ENCODE results near the gene PTPRE. TPM values are rescaled to one million over a fixed set of nuclear protein-coding genes. Genes with fewer than 3 reads are reported as not detected.
A peak's percentile ranks its signal among the peaks of the same experiment; 100 is the strongest.

PTPRE gene
- total RNA-seq, 1 donor from 2014 or later, result 70.6 TPM

DNA sequence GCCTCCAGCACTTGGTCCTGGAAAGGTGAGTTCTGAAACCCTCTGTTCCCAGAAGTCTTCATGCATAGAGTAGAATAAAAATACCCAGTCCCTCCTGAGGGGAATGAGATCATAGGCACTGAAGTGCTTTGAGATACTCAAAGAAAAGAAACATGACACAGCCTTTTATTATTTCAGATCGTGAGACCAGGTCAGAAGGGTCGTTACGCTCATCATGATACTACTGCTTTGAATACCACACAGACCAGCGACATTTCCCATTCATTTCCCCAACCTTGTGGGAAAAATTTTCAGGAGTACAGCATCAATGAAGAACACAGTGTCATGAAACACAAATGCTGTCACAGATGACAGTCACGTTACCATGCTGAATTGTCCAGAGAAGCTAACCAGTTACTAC lies 29.2 kb upstream of the PTPRE start:
- no peak for ATAC-seq
- no peak overlapping the region for H3K4me3 ChIP-seq
- H3K9me3 ChIP-seq, result no peaks in the 10 kb centered on the region
- H3K27me3 ChIP-seq, result no peaks in the 10 kb centered on the region
- intact Hi-C loops (cut with DNase I), result no loop called here
- TF ChIP-seq, protein P1, sequence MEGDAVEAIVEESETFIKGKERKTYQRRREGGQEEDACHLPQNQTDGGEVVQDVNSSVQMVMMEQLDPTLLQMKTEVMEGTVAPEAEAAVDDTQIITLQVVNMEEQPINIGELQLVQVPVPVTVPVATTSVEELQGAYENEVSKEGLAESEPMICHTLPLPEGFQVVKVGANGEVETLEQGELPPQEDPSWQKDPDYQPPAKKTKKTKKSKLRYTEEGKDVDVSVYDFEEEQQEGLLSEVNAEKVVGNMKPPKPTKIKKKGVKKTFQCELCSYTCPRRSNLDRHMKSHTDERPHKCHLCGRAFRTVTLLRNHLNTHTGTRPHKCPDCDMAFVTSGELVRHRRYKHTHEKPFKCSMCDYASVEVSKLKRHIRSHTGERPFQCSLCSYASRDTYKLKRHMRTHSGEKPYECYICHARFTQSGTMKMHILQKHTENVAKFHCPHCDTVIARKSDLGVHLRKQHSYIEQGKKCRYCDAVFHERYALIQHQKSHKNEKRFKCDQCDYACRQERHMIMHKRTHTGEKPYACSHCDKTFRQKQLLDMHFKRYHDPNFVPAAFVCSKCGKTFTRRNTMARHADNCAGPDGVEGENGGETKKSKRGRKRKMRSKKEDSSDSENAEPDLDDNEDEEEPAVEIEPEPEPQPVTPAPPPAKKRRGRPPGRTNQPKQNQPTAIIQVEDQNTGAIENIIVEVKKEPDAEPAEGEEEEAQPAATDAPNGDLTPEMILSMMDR (IDR thresholded peaks at IDR 0.05), result no peak
- DNase-seq, result no peak
- H3K27ac ChIP-seq, result no peak overlapping the region
- H3K36me3 ChIP-seq, result no peaks in the 10 kb centered on the region
- H3K4me1 ChIP-seq, result peaks cover 9% of the 10 kb centered on the region

DNA sequence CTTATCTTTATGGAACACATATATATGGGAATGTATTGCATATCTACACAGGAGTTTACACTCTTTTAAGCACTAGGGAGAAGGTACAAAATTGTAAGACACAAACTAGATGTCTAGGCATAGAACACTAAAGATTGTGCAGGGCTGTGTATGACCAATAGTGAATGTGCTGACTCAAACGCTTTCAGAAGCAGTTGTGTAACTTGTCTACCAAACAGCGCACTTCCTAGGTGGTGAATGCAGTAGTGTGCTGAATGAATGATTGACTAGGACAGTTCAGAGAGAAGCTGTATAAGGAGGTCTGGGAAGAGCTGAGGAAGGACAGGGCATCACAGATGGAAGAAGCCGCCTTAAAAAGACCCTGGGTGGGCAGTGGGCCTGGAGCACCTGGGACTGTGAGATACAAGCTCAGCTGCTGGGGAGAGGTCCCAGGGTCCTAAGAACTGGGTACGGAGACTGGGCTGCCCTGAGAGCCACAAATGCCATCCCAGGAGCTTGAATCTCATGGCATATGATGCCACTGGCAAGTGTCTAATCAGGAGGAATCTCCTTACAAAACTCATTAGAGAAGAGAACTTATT lies 28.3 kb upstream of the PTPRE start:
- Histone ChIP-seq H3K4me3 (no peak overlapping the region), H3K36me3 (no peaks in the 10 kb centered on the region), H3K27me3 (no peaks in the 10 kb centered on the region), H3K27ac (no peak overlapping the region), H3K4me1 (peaks cover 9% of the 10 kb centered on the region), H3K9me3 (no peaks in the 10 kb centered on the region)
- intact Hi-C loops (cut with DNase I), result no loop called here
- no peak for DNase-seq
- peak; percentile 62 for ATAC-seq
- TF ChIP-seq, protein P1 (IDR thresholded peaks at IDR 0.05), result no peak

DNA sequence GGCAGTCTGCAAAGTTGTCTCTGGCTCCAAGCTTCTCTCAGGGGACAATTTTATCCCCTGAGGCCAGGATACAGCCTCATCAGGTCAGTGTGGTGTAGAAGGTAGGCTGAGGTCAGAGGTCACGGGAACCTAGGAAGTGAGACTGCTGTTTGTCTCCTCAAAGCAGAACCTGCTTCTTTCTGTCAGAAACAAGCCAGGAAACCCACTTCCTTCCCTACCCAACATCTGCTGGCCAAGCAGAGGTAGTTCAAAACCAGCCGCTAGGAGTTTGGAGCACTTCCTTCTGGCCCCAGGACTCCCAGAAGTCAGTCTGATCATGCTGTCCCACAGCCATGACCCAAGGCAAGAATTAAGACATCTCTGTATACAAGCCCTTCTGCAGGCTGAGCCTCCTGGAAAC lies 26.3 kb upstream of the PTPRE start:
- Histone ChIP-seq H3K27me3 (no peaks in the 10 kb centered on the region), H3K9me3 (no peaks in the 10 kb centered on the region), H3K27ac (peak overlapping the region; percentile 13), H3K4me3 (no peak overlapping the region), H3K36me3 (no peaks in the 10 kb centered on the region), H3K4me1 (peaks cover 9% of the 10 kb centered on the region)
- TF ChIP-seq, protein P1 (IDR thresholded peaks at IDR 0.05), result no peak
- peak; percentile 81 for ATAC-seq
- no peak for DNase-seq
- intact Hi-C loops (cut with DNase I), result no loop called here

DNA sequence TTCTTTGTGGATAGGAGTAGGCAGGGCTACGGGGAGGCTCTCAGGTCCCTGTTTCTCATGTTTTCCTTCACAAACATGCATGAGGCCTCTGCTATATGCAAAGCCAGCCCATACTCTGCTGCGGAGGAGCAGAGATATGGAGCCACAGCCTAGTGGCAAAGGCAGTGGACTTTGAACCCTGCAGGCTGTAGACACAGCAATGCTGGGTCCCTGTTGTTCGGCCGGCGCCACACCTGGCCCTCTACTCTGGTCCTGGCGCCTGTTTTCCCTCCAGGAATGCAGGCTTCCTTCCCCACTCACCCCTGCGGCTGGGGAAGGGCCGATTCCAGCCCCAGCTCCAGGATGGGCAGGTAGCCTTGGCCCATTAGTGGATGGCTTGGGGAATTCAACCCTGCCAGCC lies 25.6 kb upstream of the PTPRE start:
- Histone ChIP-seq H3K36me3 (no peaks in the 10 kb centered on the region), H3K27ac (peak overlapping the region; percentile 58), H3K27me3 (no peaks in the 10 kb centered on the region), H3K4me1 (peaks cover 9% of the 10 kb centered on the region), H3K9me3 (no peaks in the 10 kb centered on the region), H3K4me3 (no peak overlapping the region)
- intact Hi-C loops (cut with DNase I), result no loop called here
- TF ChIP-seq, protein P1 (IDR thresholded peaks at IDR 0.05), result no peak
- ATAC-seq (no peak), DNase-seq (no peak)

DNA sequence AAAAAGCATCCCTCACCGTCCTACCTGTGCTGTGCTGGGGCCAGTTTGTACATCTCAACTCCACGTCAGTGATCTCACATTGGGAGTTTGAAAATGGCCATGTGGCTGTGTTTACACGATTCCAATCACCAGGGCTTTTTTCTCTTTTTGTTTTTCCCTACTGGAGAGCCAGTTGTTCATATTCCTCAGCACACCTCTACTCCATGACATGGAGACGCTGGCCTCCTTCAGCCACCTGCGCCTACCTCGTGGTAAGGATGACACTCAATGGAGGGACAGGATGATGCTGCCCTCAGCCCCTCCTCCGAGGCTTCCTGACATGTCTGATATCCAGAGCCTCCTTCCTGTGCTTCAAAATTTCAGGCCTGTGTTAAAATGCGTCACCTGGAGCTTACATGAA lies 24.5 kb upstream of the PTPRE start:
- Histone ChIP-seq H3K36me3 (no peaks in the 10 kb centered on the region), H3K27me3 (no peaks in the 10 kb centered on the region), H3K4me3 (no peak overlapping the region), H3K9me3 (no peaks in the 10 kb centered on the region), H3K27ac (no peak overlapping the region), H3K4me1 (peaks cover 9% of the 10 kb centered on the region)
- DNase-seq (no peak), ATAC-seq (no peak)
- TF ChIP-seq, protein P1 (IDR thresholded peaks at IDR 0.05), result no peak
- intact Hi-C loops (cut with DNase I), result no loop called here

All from upper lobe of right lung (tissue), 1 donor.